ENCODE measurements around the gene HDAC4. TPM values are rescaled to one million over a fixed set of nuclear protein-coding genes. Genes with fewer than 3 reads are reported as not detected.
"Not testable (repeated sequence)": the region's sequence is repeated elsewhere in the genome, so short reads cannot be mapped to it uniquely, and the experiment has no call there.

HDAC4 gene
- total RNA-seq, 2 experiments from 2014 or later, result 22.6 to 24.5 TPM

DNA sequence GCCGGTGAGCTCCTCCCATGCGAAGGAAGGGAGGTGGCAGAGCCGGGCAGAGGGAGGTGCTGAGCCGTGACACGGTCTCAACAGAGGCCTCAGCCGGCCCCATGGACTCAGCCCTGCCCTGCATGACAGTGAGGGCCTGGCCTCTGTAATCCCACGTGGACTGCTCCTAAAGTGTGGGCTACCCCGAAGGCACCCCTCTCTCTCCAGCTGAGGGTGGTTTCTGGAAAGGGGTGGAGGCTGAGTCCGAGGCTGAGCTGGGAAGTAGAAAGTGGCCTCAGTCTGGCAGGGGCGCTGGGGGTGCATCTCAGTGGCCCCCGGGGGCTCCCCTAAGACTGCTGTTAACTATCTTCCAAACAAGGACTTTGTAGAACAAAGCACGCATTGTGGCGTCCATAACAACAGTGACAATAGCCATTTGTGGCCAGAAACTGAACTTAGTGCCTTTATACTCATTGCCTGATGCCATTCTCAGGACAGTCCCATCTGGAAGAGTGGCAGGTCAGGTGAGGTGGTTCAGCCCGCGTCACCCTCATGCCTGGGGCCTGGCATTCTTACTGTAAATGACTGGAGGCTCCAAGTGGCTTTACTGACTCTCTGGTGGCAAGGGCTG is 360.6 kb downstream of the HDAC4 start:
- Mint-ChIP-seq H3K9me3 (no peaks in the 10 kb centered on the region), H3K27ac (no peak overlapping the region), H3K36me3 (ENCODE audit: low read depth) (no peaks in the 10 kb centered on the region), H3K4me1 (ENCODE audit: low read depth) (no peaks in the 10 kb centered on the region), H3K4me3 (no peak overlapping the region), H3K27me3 (no peaks in the 10 kb centered on the region)
- intact Hi-C loops (cut with micrococcal nuclease), result no loop called here
- ChIA-PET POLR2A (no interaction called here), CTCF (interaction anchor here (0.8 kb wide), 1 partner anchor 843 kb away, joined by 3 read pairs; no protein-coding TSS in a partner anchor)
- ATAC-seq (no peak), DNase-seq (no peak)
- TF ChIP-seq, protein P1, sequence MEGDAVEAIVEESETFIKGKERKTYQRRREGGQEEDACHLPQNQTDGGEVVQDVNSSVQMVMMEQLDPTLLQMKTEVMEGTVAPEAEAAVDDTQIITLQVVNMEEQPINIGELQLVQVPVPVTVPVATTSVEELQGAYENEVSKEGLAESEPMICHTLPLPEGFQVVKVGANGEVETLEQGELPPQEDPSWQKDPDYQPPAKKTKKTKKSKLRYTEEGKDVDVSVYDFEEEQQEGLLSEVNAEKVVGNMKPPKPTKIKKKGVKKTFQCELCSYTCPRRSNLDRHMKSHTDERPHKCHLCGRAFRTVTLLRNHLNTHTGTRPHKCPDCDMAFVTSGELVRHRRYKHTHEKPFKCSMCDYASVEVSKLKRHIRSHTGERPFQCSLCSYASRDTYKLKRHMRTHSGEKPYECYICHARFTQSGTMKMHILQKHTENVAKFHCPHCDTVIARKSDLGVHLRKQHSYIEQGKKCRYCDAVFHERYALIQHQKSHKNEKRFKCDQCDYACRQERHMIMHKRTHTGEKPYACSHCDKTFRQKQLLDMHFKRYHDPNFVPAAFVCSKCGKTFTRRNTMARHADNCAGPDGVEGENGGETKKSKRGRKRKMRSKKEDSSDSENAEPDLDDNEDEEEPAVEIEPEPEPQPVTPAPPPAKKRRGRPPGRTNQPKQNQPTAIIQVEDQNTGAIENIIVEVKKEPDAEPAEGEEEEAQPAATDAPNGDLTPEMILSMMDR (IDR thresholded peaks at IDR 0.05), result no peak

DNA sequence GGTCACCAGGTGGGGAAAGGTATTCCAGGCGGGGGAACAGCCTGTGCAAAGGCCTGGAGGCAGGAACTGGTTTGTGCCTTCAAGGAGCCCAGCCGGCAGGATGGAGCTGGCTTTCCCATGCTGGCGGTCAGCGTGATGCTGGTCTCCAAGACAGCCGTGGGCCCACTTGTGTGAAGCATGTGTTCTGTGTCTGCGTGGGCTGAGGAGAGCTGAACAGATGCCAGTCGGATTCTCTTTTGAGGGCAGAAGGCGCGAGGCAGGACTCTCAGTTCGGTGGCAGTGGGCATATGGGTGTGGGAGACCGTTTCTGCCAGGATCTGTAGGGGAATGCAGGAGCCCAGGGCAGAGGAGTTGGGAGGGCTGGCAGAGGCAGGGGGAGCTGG is 361.4 kb downstream of the HDAC4 start:
- ChIA-PET CTCF (interaction anchor here (0.8 kb wide), 1 partner anchor 843 kb away, joined by 3 read pairs; no protein-coding TSS in a partner anchor), POLR2A (no interaction called here)
- TF ChIP-seq, protein P1 (IDR thresholded peaks at IDR 0.05), result no peak
- Mint-ChIP-seq H3K27me3 (no peaks in the 10 kb centered on the region), H3K4me3 (no peak overlapping the region), H3K9me3 (no peaks in the 10 kb centered on the region), H3K4me1 (ENCODE audit: low read depth) (no peaks in the 10 kb centered on the region), H3K36me3 (ENCODE audit: low read depth) (no peaks in the 10 kb centered on the region), H3K27ac (no peak overlapping the region)
- DNase-seq (no peak), ATAC-seq (no peak)
- intact Hi-C loops (cut with micrococcal nuclease), result no loop called here

DNA sequence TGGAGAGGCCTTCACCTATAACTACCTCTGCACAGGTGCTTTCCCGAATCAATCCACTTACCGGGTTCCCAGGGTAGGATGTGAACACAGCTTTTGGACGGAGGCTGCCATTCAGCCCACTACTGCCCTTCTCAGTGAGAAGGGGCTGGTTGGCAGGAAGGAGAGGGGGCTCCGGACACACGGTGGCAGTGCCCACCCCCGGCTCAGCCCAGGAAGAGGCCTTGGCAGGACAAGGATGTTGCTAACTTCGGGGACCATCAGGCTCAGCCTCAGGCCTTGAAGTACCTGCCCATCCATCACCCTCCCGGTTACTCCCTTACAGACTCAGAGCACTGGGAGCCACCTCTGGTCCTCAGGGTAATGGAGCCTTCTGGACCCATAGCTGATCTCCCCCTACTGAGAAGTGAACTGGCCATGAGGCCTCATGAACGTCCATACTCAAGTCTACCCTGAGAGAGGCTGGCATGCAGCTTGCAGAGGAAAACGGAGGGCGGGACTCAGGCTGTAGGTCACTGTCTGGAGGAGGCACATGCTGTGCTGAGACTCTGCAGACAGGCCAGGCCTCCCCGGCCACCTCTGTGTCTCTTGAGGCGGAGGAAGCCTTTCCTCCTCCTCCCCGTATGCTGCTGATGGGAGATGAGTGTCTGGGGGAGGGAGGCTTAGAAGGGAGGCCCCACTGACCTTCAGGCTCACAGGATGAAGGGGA is 361.9 kb downstream of the HDAC4 start:
- no peaks in the 10 kb centered on the region for H3K4me1 Mint-ChIP-seq (ENCODE audit: low read depth)
- ChIA-PET POLR2A (no interaction called here), CTCF (no interaction called here)
- no peak overlapping the region for H3K27ac Mint-ChIP-seq
- no peaks in the 10 kb centered on the region for H3K36me3 Mint-ChIP-seq (ENCODE audit: low read depth)
- no peak overlapping the region for H3K4me3 Mint-ChIP-seq
- TF ChIP-seq, protein P1 (IDR thresholded peaks at IDR 0.05), result no peak
- H3K9me3 Mint-ChIP-seq, result no peaks in the 10 kb centered on the region
- intact Hi-C loops (cut with micrococcal nuclease), result no loop called here
- ATAC-seq, result no peak
- DNase-seq, result no peak
- peaks cover 2% of the 10 kb centered on the region for H3K27me3 Mint-ChIP-seq

DNA sequence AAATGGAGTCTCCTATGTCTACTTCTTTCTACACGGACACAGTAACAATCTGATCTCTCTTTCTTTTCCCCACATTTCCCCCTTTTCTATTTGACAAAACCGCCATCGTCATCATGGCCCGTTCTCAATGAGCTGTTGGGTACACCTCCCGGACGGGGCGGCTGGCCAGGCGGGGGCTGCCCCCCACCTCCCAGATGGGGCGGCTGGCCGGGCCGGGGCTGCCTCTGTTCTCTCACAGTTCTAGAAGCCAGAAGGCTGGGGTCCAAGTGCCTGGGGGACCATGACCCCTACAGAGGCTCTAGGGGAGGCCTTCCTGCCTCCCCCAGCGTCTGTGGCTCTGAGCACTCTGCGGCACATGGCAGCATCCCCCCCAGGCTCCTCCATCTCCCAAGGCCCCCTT is 362.5 kb downstream of the HDAC4 start:
- H3K4me1 Mint-ChIP-seq (ENCODE audit: low read depth); POLR2A ChIA-PET; intact Hi-C loops (cut with micrococcal nuclease); H3K27me3 Mint-ChIP-seq; H3K4me3 Mint-ChIP-seq; H3K27ac Mint-ChIP-seq; ATAC-seq; DNase-seq; H3K36me3 Mint-ChIP-seq (ENCODE audit: low read depth); H3K9me3 Mint-ChIP-seq; CTCF ChIA-PET: not testable (repeated sequence)

DNA sequence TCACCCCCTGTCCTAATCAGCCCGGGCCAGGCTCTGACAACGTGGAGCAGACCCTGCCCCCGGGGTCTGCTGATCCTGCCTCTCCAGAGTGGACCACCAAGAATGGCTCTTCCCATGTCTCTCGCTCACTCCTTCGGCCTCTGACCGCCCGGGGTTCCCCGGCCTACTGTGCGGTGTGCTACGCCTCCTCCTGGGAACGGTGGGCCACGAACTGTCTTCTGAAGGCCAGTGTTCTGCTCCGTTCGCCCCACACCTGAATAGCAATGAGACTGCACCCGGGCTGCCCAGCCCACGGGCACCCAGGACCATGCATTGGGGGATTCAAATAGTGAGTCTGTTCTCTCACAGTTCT is 363.3 kb downstream of the HDAC4 start:
- ATAC-seq, result no peak
- POLR2A ChIA-PET, result no interaction called here

More for the DNA sequence above, 363.3 kb downstream of the HDAC4 start:
- no peak for DNase-seq
- Mint-ChIP-seq H3K4me1 (ENCODE audit: low read depth) (no peaks in the 10 kb centered on the region), H3K27ac (no peak overlapping the region), H3K36me3 (ENCODE audit: low read depth) (no peaks in the 10 kb centered on the region), H3K27me3 (peaks cover 4% of the 10 kb centered on the region), H3K4me3 (no peak overlapping the region), H3K9me3 (no peaks in the 10 kb centered on the region)
- TF ChIP-seq, protein P1 (IDR thresholded peaks at IDR 0.05), result no peak
- intact Hi-C loops (cut with micrococcal nuclease), result no loop called here
- CTCF ChIA-PET, result no interaction called here

Measured in activated CD8-positive, alpha-beta T cell treated with anti-CD3 and anti-CD28 coated beads for 36 hours (primary cell).